ENCODE data around the gene ARHGEF25.

ARHGEF25 gene

DNA sequence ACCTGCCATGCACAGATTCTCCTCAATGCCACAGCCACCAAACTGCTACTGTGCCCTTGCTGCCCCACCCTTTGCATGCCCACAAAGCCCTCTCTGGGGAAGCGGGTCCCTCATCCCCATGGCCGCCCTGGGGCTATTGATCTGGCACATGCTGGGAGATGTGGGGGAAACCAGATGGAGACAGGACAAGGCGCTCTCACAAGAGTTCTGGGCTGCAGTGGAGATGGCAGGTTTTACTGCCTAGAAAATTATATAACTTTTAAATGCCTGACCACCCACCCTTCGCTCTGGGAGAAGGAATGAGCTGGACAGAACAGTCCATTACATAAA is 30.8 kb upstream of the ARHGEF25 start:
- TF ChIP-seq, protein P1, sequence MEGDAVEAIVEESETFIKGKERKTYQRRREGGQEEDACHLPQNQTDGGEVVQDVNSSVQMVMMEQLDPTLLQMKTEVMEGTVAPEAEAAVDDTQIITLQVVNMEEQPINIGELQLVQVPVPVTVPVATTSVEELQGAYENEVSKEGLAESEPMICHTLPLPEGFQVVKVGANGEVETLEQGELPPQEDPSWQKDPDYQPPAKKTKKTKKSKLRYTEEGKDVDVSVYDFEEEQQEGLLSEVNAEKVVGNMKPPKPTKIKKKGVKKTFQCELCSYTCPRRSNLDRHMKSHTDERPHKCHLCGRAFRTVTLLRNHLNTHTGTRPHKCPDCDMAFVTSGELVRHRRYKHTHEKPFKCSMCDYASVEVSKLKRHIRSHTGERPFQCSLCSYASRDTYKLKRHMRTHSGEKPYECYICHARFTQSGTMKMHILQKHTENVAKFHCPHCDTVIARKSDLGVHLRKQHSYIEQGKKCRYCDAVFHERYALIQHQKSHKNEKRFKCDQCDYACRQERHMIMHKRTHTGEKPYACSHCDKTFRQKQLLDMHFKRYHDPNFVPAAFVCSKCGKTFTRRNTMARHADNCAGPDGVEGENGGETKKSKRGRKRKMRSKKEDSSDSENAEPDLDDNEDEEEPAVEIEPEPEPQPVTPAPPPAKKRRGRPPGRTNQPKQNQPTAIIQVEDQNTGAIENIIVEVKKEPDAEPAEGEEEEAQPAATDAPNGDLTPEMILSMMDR (IDR thresholded peaks at IDR 0.05; ENCODE audit: low read depth, low read length, missing control alignments) = no peak
- H3K4me3 ChIP-seq (replicated peaks; ENCODE audit: low read depth, low read length) = no peak overlapping the region
- DNase-seq (ENCODE audit: extremely low read depth, low read depth) = no peak

DNA sequence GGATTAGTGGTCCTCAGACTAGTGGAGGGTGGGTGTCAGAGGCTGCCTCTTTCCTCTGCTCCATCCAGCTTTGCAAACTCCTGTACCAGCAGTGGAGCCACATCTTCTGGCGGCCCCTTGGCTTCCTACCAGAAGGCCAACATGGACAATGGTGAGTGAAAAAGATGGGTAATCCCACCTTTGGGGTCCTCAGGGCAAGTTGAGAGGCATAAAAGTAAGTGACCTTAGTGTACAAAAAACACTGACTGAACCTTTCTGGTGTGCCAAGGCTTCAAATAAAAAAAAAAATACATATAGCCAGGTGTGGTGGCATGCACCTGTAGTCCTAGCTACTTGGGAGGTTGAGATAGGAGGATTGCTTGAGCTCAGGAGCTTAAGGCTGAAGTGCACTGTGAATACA is 29.4 kb upstream of the ARHGEF25 start:
- no peak for DNase-seq (ENCODE audit: extremely low read depth, low read depth)
- no peak overlapping the region for H3K4me3 ChIP-seq (replicated peaks; ENCODE audit: low read depth, low read length)
- TF ChIP-seq, protein P1 (IDR thresholded peaks at IDR 0.05; ENCODE audit: low read depth, low read length, missing control alignments) = no peak

DNA sequence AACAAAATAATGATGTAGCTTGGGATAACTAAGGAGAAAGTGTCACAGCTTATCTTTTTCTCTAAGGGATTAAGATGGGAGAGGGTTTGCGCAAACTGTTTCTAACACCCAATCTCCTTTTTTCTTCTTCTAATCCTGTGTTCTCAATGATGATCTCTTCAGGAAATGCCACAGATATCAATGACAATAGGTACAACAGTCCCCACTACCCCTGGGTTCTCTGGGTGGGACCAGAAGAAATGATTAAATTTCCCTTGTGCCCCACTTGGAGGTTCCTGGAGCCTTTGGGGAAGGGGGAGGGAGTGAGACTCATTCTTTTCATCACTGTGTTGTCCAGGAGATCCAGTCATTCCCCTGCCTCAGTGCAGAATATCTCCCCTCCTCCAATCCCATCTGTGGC is 28.8 kb upstream of the ARHGEF25 start:
- no peak for DNase-seq (ENCODE audit: extremely low read depth, low read depth)
- H3K4me3 ChIP-seq (replicated peaks; ENCODE audit: low read depth, low read length) = no peak overlapping the region
- TF ChIP-seq, protein P1 (IDR thresholded peaks at IDR 0.05; ENCODE audit: low read depth, low read length, missing control alignments) = no peak

DNA sequence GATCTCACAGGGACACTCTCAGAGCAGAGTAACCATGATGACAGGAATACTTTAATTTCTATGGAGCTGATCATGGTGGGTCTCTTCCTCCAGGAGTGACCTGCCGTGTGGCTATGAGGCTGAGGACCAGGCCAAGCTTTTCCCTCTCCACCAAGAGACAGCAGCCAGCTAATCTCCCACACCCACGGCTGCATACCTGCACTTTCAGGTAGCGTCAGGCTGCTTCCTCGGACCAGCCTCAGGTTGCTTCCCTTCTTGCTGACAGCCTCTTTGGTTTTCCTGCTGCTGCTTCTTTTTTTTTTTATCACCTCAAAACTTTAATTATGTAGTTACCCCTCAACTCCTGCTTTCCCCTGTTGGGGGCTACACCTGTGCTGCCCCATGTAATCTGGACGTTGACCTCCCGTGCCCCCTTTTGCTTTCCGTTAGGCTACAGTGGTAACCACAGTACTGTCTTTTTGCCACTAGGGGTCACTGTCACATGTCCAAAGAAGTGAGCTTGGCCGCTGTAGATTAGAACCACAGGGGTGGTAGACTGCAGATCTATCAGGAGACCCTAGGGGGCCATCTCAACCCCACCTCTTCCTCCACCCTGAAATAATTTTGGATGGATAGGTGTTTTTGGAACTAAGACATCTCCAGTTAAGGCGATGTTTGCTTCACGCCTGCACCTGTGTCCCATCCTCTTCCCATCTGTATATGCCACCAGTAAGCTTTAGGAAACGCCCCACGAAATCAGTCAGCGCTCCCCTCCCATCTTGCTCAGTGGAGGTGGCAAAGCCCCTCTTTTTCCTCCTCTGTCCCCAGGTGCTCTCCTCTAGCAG is 28.0 kb upstream of the ARHGEF25 start:
- DNase-seq (ENCODE audit: extremely low read depth, low read depth) = peak; percentile 59
- TF ChIP-seq, protein P1 (IDR thresholded peaks at IDR 0.05; ENCODE audit: low read depth, low read length, missing control alignments) = peak; percentile 97
- H3K4me3 ChIP-seq (replicated peaks; ENCODE audit: low read depth, low read length) = no peak overlapping the region

DNA sequence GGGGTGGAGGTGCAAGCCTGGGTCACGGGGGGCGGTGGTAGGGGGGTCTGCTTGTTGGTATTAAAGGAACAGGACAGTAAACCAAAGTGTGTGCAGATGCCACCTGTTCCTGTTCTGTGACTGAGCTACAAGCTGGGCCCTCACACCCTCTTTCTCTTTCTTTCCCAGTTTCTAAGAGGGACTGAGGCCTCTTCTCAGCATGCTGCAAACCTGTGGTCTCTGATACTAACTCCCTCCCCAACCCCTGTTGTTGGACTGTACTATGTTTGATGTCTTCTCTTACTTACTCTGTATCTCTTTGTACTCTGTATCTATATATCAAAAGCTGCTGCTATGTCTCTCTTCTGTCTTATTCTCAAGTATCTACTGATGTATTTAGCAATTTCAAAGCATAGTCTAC is 27.2 kb upstream of the ARHGEF25 start:
- TF ChIP-seq, protein P1 (IDR thresholded peaks at IDR 0.05; ENCODE audit: low read depth, low read length, missing control alignments) = no peak
- no peak overlapping the region for H3K4me3 ChIP-seq (replicated peaks; ENCODE audit: low read depth, low read length)
- DNase-seq (ENCODE audit: extremely low read depth, low read depth) = no peak

DNA sequence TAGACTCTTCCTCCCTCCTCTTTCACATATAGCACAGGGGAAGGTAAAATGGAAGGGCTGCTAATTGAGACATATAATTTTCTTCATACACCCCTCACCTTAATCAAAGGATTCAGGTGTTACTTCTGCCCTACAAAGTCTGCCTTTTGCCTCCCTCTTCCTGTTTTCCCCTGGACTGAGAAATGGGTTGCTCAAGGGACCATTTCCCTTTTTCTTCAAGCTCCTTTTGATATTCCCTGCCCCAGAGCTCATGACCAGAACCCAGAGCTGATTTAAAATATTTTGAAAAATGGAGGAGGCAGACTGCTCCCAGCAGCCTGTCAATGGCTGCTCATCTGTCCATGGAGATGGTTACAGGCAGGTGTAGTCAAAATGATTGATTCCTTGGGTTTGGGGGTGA is 26.5 kb upstream of the ARHGEF25 start:
- DNase-seq (ENCODE audit: extremely low read depth, low read depth) = no peak
- TF ChIP-seq, protein P1 (IDR thresholded peaks at IDR 0.05; ENCODE audit: low read depth, low read length, missing control alignments) = no peak
- no peak overlapping the region for H3K4me3 ChIP-seq (replicated peaks; ENCODE audit: low read depth, low read length)

DNA sequence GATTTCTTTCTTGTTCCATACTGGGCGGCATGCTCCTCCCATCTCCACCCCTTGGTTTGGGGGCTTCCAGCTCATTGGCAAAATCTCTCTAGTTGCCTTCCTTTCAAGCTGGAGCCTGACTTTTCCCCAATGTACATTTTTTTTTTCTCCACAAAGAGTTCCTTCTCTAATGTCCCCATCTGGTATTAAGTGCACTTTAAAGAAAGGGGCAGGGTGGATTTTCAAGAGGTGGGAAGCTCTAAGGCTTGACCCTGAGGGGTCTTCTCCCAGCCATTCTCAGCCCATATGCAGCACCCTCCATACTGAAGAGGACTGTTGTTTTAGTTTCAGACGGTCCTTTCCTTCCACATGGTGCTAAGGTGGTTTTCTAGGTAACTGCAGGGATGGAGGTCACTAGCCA is 26.1 kb upstream of the ARHGEF25 start:
- no peak overlapping the region for H3K4me3 ChIP-seq (replicated peaks; ENCODE audit: low read depth, low read length)
- TF ChIP-seq, protein P1 (IDR thresholded peaks at IDR 0.05; ENCODE audit: low read depth, low read length, missing control alignments) = no peak
- no peak for DNase-seq (ENCODE audit: extremely low read depth, low read depth)
